ENCODE results near the gene SMKR1.
"Not testable (repeated sequence)": the region's sequence is repeated elsewhere in the genome, so short reads cannot be mapped to it uniquely, and the experiment has no call there.

Gene SMKR1

GRCh38 chr7:129501760-129502707, at the start of gene SMKR1:
TSS of gene SMKR1 (plus strand) at chr7:129502531. CDS start at chr7:129502825, 294 bp downstream.
- peak; percentile 17 for DNase-seq (ENCODE audit: low read depth)

GRCh38 chr7:129452589-129453231, 49.6 kb upstream of the SMKR1 start:
- no peak for DNase-seq (ENCODE audit: low read depth)

- DNase-seq (ENCODE audit: low read depth) = no peak
Measured at GRCh38 chr7:129453510-129454248, 48.7 kb upstream of the SMKR1 start.

- DNase-seq (ENCODE audit: low read depth) = no peak
Measured at GRCh38 chr7:129454249-129454551, 48.1 kb upstream of the SMKR1 start.

GRCh38 chr7:129456421-129456820, 45.9 kb upstream of the SMKR1 start:
- no peak for DNase-seq (ENCODE audit: low read depth)

- DNase-seq (ENCODE audit: low read depth) = no peak
Measured at GRCh38 chr7:129457101-129457500, 45.2 kb upstream of the SMKR1 start.

- no peak for DNase-seq (ENCODE audit: low read depth)
Measured at GRCh38 chr7:129458171-129458570, 44.2 kb upstream of the SMKR1 start.

- no peak for DNase-seq (ENCODE audit: low read depth)
Measured at GRCh38 chr7:129461809-129462208, 40.5 kb upstream of the SMKR1 start.

GRCh38 chr7:129462420-129462819, 39.9 kb upstream of the SMKR1 start:
- DNase-seq (ENCODE audit: low read depth) = no peak

GRCh38 chr7:129464194-129464593, 38.1 kb upstream of the SMKR1 start:
- DNase-seq (ENCODE audit: low read depth) = no peak

- DNase-seq (ENCODE audit: low read depth) = no peak
Measured at GRCh38 chr7:129465080-129465479, 37.3 kb upstream of the SMKR1 start.

GRCh38 chr7:129466796-129467195, 35.5 kb upstream of the SMKR1 start:
- DNase-seq (ENCODE audit: low read depth) = no peak

- DNase-seq (ENCODE audit: low read depth) = peak; percentile 24
Measured at GRCh38 chr7:129468087-129468486, 34.2 kb upstream of the SMKR1 start.

GRCh38 chr7:129468547-129468946, 33.8 kb upstream of the SMKR1 start:
- DNase-seq (ENCODE audit: low read depth) = no peak

GRCh38 chr7:129469930-129470329, 32.4 kb upstream of the SMKR1 start:
- DNase-seq (ENCODE audit: low read depth) = no peak

- no peak for DNase-seq (ENCODE audit: low read depth)
Measured at GRCh38 chr7:129470411-129470810, 31.9 kb upstream of the SMKR1 start.

- DNase-seq (ENCODE audit: low read depth) = no peak
Measured at GRCh38 chr7:129471402-129471827, 30.9 kb upstream of the SMKR1 start.

GRCh38 chr7:129475931-129476330, 26.4 kb upstream of the SMKR1 start:
- not testable (repeated sequence) for DNase-seq (ENCODE audit: low read depth)

- not testable (repeated sequence) for DNase-seq (ENCODE audit: low read depth)
Measured at GRCh38 chr7:129476398-129476797, 25.9 kb upstream of the SMKR1 start.

- no peak for DNase-seq (ENCODE audit: low read depth)
Measured at GRCh38 chr7:129479831-129480230, 22.5 kb upstream of the SMKR1 start.

- no peak for DNase-seq (ENCODE audit: low read depth)
Measured at GRCh38 chr7:129480674-129481363, 21.5 kb upstream of the SMKR1 start.

GRCh38 chr7:129481376-129481775, 21.0 kb upstream of the SMKR1 start:
- not testable (repeated sequence) for DNase-seq (ENCODE audit: low read depth)

Measured in GM04504 (cell line).